Liver (tissue), 9 donors: ENCODE data around the gene ISG15. TPM values are rescaled to one million over a fixed set of nuclear protein-coding genes. Genes with fewer than 3 reads are reported as not detected.
A peak's percentile ranks its signal among the peaks of the same experiment; 100 is the strongest.

Source experiments
- DNase-seq: peaks from one replicate; pipeline ENCODE4 v3.0.0-alpha.2; 2017; ENCODE audit warnings: low spot score
- H3K27ac ChIP-seq, 2 donors: one replicate each; pipeline ENCODE4 v1.7.0; 2013; ENCODE audit warnings: inconsistent platforms in 2 of 2, low read length in 2 of 2, control low read depth in 1 of 2, low read depth in 1 of 2, mild to moderate bottlenecking in 1 of 2
- H3K27me3 ChIP-seq, 4 donors: one replicate each; pipeline versions ENCODE4 v1.6.1 to v1.7.0; 2013; ENCODE audit warnings: low read length in 3 of 4, inconsistent platforms in 1 of 4, mild to moderate bottlenecking in 1 of 4, moderate library complexity in 1 of 4; ENCODE audit not compliant: control insufficient read depth in 4 of 4, insufficient read depth in 4 of 4
- H3K36me3 ChIP-seq, 4 donors: one replicate each; pipeline versions ENCODE4 v1.6.1 to v1.7.0; 2013; ENCODE audit warnings: low read length in 3 of 4, mild to moderate bottlenecking in 3 of 4, low read depth in 1 of 4, moderate library complexity in 1 of 4; ENCODE audit not compliant: control insufficient read depth in 4 of 4, insufficient read depth in 3 of 4
- H3K4me1 ChIP-seq, 4 donors: one replicate each; pipeline versions ENCODE4 v1.6.1 to v1.7.0; 2013; ENCODE audit warnings: low read length in 3 of 4, mild to moderate bottlenecking in 3 of 4, moderate library complexity in 1 of 4; ENCODE audit not compliant: control insufficient read depth in 4 of 4, insufficient read depth in 4 of 4
- H3K4me3 ChIP-seq, 3 donors: one replicate each; pipeline versions ENCODE4 v1.6.1 to v1.7.0; 2013; ENCODE audit warnings: low read length in 3 of 3, control low read depth in 1 of 3, low read depth in 1 of 3, mild to moderate bottlenecking in 1 of 3
- H3K9ac ChIP-seq, 2 donors: one replicate each; pipeline ENCODE4 v1.7.0; 2013; ENCODE audit warnings: low read length in 2 of 2, mild to moderate bottlenecking in 2 of 2, moderate library complexity in 2 of 2, control low read depth in 1 of 2, low read depth in 1 of 2
- H3K9me3 ChIP-seq, 4 donors: one replicate each; pipeline versions ENCODE4 v1.6.1 to v1.7.0; 2013; ENCODE audit warnings: low read length in 3 of 4; ENCODE audit not compliant: control insufficient read depth in 4 of 4
- EGR1 ChIP-seq, 2 donors: IDR thresholded peaks; 2 replicates each; pipeline ENCODE4 v1.6.1; 2016 to 2018; ENCODE audit warnings: antibody characterized with exemption in 2 of 2, low read depth in 2 of 2
- FOXA1 ChIP-seq: IDR thresholded peaks from 2 replicates; pipeline ENCODE4 v1.6.1; 2016; ENCODE audit warnings: antibody characterized with exemption
- FOXA2 ChIP-seq: IDR thresholded peaks from 2 replicates; pipeline ENCODE4 v1.6.1; 2016; ENCODE audit warnings: antibody characterized with exemption
- GABPA ChIP-seq, 2 donors: IDR thresholded peaks in 1 of 2; conservative IDR thresholded peaks in 1 of 2; 2 replicates each; pipeline ENCODE4 v1.6.1; 2016; ENCODE audit warnings: antibody characterized with exemption in 2 of 2, mild to moderate bottlenecking in 1 of 2, moderate library complexity in 1 of 2
- HNF4A ChIP-seq, 2 donors: conservative IDR thresholded peaks; 2 replicates each; pipeline ENCODE4 v1.6.1; 2016; ENCODE audit warnings: antibody characterized with exemption in 2 of 2, mild to moderate bottlenecking in 2 of 2
- HNF4G ChIP-seq: IDR thresholded peaks from 2 replicates; pipeline ENCODE4 v1.6.1; 2016; ENCODE audit warnings: antibody characterized with exemption
- JUND ChIP-seq, 2 donors: IDR thresholded peaks; 2 replicates each; pipeline ENCODE4 v1.6.1; 2016; ENCODE audit warnings: antibody characterized with exemption in 2 of 2
- RAD21 ChIP-seq, 2 donors: IDR thresholded peaks; 2 replicates each; pipeline ENCODE4 v1.6.1; 2016; ENCODE audit warnings: antibody characterized with exemption in 2 of 2, mild to moderate bottlenecking in 2 of 2
- RXRA ChIP-seq, 2 donors: IDR thresholded peaks; 2 replicates each; pipeline ENCODE4 v1.6.1; 2017 to 2018; ENCODE audit warnings: antibody characterized with exemption in 2 of 2, mild to moderate bottlenecking in 1 of 2
- TAF1 ChIP-seq: conservative IDR thresholded peaks from 2 replicates; pipeline ENCODE4 v1.6.1; 2016; ENCODE audit warnings: antibody characterized with exemption, mild to moderate bottlenecking
- YY1 ChIP-seq: IDR thresholded peaks from 2 replicates; pipeline ENCODE4 v1.6.1; 2016; ENCODE audit warnings: antibody characterized with exemption, mild to moderate bottlenecking
- WGBS: extraction: QIAGEN DNeasy Blood & Tissue Kit; methylation state at CpG from one replicate; pipeline ENCODE4 v1.1.7; 2013; 5-methylcytosine and 5-hydroxymethylcytosine counted together
- polyA plus RNA-seq, 2 donors: library from polyadenylated mRNA; stranded (reverse) in 1 of 2; unstranded in 1 of 2; fragments of 200-250 nt in 1 of 2; fragments of >200 nt in 1 of 2; fragmentation: Nextera tagmentation in 1 of 2; extraction: Ambion mirVana in 1 of 2; gene quantifications; one replicate each; pipeline versions ENCODE4 v1.2.1 to v1.2.3, GENCODE V29; 2013 to 2015
- total RNA-seq, 2 donors: library from RNA; depleted of rRNA; stranded (reverse); fragments of >200 nt; gene quantifications; one replicate each; pipeline ENCODE4 v1.2.3, GENCODE V29; 2014
- TF ChIP-seq, protein P1 (sequence below): IDR thresholded peaks from 2 replicates; pipeline ENCODE4 v1.6.1; 2016; ENCODE audit warnings: antibody characterized with exemption
- TF ChIP-seq, protein P2 (sequence below): IDR thresholded peaks from 2 replicates; pipeline ENCODE4 v1.6.1; 2016; ENCODE audit warnings: antibody characterized with exemption
- TF ChIP-seq, protein P3 (sequence below): fragments of 150-350 bp; IDR thresholded peaks from 2 replicates; pipeline ENCODE4 v1.5.1; 2017; ENCODE audit warnings: improper control_type of control experiment, low read depth, low read length; ENCODE audit not compliant: missing input control
- TF ChIP-seq, protein P4 (sequence below): IDR thresholded peaks from 2 replicates; pipeline ENCODE4 v1.6.1; 2016; ENCODE audit warnings: antibody characterized with exemption, mild to moderate bottlenecking
- TF ChIP-seq, protein P5 (sequence below): IDR thresholded peaks from 2 replicates; pipeline ENCODE4 v1.6.1; 2016; ENCODE audit warnings: antibody characterized with exemption
- donor health status: healthy.
- donor health status: healthy.
- donor health status: healthy.
- donor health status: healthy.
- donor health status: healthy.

Gene ISG15
- total and polyA plus RNA-seq, 4 donors, result 9.3 to 89.4 (median 56.5) TPM

DNA sequence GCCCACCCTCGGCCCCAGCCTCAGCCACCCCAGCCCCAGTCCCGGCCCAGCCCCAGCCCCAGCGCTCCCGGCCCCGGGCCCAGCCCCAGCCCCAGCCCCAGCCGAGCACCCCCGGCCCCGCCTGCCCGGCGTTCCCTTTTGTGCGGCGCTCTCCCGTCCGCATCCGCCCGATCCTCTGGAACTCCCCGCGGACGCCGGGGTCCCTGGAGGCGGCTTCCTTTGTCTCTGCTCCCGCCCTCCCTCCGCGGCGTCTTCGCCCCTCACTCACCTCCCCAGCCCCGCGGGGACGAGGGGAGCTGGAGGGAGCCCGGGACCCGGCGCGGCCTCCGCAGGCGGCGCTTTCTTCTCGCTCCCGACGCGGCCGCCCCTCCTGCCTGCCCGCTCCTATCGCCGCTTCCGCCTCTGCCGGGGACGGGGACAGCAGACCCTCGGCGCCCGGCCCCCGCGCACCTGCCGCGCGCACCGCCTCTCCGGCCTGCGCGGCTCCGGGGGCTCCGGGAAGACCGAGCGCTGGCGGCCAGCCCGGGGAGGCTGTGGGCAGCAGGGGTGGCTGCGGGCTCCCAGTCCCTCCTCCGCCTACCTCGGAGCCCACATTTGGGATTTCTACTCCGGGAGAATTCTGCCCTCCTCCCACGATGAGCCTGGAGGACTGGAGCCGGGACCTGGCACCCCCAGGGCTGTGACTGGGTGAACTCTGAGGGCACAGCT lies 20.6 kb downstream of the ISG15 start:
- WGBS, result 34% methylated on average over 71 of the region's 71 CpGs
- Histone ChIP-seq H3K36me3 (no peaks in the 10 kb centered on the region), H3K27ac (no peak overlapping the region), H3K27me3 (peaks cover 0 to 2% (median under 1%) of the 10 kb centered on the region in 4 donors), H3K4me1 (peaks cover 4 to 16% (median 12%) of the 10 kb centered on the region in 4 donors), H3K9me3 (no peaks in the 10 kb centered on the region), H3K4me3 (peak overlapping the region in 1 of 3 donors; percentile 51), H3K9ac (no peak overlapping the region)
- DNase-seq, result no peak
- TF ChIP-seq, protein P1, sequence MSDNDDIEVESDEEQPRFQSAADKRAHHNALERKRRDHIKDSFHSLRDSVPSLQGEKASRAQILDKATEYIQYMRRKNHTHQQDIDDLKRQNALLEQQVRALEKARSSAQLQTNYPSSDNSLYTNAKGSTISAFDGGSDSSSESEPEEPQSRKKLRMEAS, result no peak
- TF ChIP-seq FOXA1 (no peak), GABPA (IDR thresholded peaks at IDR 0.05 in 1 of 2, conservative IDR thresholded peaks at IDR 0.05 in 1 of 2) (no peak), TAF1 (no peak), RAD21 (IDR thresholded peaks at IDR 0.05) (no peak), HNF4A (conservative IDR thresholded peaks at IDR 0.05) (no peak), EGR1 (IDR thresholded peaks at IDR 0.05; ENCODE audit: low read depth in 2 of 2) (no peak), YY1 (no peak), FOXA2 (no peak)
- TF ChIP-seq, protein P2, sequence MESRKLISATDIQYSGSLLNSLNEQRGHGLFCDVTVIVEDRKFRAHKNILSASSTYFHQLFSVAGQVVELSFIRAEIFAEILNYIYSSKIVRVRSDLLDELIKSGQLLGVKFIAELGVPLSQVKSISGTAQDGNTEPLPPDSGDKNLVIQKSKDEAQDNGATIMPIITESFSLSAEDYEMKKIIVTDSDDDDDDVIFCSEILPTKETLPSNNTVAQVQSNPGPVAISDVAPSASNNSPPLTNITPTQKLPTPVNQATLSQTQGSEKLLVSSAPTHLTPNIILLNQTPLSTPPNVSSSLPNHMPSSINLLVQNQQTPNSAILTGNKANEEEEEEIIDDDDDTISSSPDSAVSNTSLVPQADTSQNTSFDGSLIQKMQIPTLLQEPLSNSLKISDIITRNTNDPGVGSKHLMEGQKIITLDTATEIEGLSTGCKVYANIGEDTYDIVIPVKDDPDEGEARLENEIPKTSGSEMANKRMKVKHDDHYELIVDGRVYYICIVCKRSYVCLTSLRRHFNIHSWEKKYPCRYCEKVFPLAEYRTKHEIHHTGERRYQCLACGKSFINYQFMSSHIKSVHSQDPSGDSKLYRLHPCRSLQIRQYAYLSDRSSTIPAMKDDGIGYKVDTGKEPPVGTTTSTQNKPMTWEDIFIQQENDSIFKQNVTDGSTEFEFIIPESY, result no peak
- TF ChIP-seq, protein P3, sequence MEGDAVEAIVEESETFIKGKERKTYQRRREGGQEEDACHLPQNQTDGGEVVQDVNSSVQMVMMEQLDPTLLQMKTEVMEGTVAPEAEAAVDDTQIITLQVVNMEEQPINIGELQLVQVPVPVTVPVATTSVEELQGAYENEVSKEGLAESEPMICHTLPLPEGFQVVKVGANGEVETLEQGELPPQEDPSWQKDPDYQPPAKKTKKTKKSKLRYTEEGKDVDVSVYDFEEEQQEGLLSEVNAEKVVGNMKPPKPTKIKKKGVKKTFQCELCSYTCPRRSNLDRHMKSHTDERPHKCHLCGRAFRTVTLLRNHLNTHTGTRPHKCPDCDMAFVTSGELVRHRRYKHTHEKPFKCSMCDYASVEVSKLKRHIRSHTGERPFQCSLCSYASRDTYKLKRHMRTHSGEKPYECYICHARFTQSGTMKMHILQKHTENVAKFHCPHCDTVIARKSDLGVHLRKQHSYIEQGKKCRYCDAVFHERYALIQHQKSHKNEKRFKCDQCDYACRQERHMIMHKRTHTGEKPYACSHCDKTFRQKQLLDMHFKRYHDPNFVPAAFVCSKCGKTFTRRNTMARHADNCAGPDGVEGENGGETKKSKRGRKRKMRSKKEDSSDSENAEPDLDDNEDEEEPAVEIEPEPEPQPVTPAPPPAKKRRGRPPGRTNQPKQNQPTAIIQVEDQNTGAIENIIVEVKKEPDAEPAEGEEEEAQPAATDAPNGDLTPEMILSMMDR, result no peak

DNA sequence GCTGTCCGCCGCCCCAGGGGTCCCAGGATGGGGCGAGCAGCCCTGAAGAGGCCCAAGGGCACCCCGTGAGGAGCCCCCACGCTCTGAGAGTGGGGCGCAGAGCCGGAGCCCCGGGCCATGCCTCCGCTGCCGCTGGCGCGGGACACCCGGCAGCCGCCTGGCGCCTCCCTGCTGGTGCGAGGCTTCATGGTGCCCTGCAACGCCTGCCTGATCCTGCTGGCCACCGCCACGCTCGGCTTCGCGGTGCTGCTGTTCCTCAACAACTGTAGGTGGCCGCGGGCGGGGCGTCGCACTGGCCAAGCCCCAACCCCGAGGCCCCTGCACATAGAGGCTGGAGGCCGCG lies 21.1 kb downstream of the ISG15 start:
- Histone ChIP-seq H3K9ac (no peak overlapping the region), H3K4me1 (peaks cover 4 to 16% (median 12%) of the 10 kb centered on the region in 4 donors), H3K27me3 (peaks cover 0 to 3% (median 1%) of the 10 kb centered on the region in 4 donors), H3K27ac (no peak overlapping the region), H3K4me3 (no peak overlapping the region), H3K9me3 (no peaks in the 10 kb centered on the region), H3K36me3 (no peaks in the 10 kb centered on the region)
- 85% methylated on average over 30 of the region's 30 CpGs for WGBS
- DNase-seq, result no peak
- no peak for TF ChIP-seq HNF4G
- TF ChIP-seq, protein P1, result no peak
- TF ChIP-seq, protein P4, sequence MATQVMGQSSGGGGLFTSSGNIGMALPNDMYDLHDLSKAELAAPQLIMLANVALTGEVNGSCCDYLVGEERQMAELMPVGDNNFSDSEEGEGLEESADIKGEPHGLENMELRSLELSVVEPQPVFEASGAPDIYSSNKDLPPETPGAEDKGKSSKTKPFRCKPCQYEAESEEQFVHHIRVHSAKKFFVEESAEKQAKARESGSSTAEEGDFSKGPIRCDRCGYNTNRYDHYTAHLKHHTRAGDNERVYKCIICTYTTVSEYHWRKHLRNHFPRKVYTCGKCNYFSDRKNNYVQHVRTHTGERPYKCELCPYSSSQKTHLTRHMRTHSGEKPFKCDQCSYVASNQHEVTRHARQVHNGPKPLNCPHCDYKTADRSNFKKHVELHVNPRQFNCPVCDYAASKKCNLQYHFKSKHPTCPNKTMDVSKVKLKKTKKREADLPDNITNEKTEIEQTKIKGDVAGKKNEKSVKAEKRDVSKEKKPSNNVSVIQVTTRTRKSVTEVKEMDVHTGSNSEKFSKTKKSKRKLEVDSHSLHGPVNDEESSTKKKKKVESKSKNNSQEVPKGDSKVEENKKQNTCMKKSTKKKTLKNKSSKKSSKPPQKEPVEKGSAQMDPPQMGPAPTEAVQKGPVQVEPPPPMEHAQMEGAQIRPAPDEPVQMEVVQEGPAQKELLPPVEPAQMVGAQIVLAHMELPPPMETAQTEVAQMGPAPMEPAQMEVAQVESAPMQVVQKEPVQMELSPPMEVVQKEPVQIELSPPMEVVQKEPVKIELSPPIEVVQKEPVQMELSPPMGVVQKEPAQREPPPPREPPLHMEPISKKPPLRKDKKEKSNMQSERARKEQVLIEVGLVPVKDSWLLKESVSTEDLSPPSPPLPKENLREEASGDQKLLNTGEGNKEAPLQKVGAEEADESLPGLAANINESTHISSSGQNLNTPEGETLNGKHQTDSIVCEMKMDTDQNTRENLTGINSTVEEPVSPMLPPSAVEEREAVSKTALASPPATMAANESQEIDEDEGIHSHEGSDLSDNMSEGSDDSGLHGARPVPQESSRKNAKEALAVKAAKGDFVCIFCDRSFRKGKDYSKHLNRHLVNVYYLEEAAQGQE, result no peak
- no peak for TF ChIP-seq RAD21 (IDR thresholded peaks at IDR 0.05)
- no peak for TF ChIP-seq GABPA (IDR thresholded peaks at IDR 0.05 in 1 of 2, conservative IDR thresholded peaks at IDR 0.05 in 1 of 2)
- TF ChIP-seq RXRA (IDR thresholded peaks at IDR 0.05), result no peak
- TF ChIP-seq JUND (IDR thresholded peaks at IDR 0.05), result no peak
- TF ChIP-seq, protein P2, result no peak
- TF ChIP-seq, protein P3, result no peak
- TF ChIP-seq YY1, result no peak
- TF ChIP-seq, protein P5, sequence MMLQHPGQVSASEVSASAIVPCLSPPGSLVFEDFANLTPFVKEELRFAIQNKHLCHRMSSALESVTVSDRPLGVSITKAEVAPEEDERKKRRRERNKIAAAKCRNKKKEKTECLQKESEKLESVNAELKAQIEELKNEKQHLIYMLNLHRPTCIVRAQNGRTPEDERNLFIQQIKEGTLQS, result no peak
- no peak for TF ChIP-seq EGR1 (IDR thresholded peaks at IDR 0.05; ENCODE audit: low read depth in 2 of 2)
- TF ChIP-seq TAF1, result no peak
